ENCODE data around the gene NRROS.

DNA sequence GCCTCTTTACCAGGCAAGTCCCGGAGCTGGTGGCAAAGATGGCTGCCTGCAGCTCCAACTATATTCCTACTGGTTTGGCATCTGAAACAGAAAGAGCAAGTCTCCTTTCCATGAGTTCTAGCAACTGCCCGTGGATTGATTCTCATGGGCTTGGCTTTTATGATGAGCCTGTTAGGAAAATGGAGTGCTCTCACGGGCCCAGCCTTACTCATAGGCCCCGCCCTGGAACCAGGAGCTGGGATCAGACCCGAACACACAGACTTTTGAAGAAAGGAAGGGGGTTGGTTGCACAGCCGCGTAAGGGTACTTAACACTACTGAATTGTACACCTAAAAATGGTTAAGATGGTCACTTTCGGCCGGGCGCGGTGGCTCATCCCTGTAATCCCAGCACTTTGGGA is 2.9 kb downstream of the NRROS start:
- TF ChIP-seq, protein P1, sequence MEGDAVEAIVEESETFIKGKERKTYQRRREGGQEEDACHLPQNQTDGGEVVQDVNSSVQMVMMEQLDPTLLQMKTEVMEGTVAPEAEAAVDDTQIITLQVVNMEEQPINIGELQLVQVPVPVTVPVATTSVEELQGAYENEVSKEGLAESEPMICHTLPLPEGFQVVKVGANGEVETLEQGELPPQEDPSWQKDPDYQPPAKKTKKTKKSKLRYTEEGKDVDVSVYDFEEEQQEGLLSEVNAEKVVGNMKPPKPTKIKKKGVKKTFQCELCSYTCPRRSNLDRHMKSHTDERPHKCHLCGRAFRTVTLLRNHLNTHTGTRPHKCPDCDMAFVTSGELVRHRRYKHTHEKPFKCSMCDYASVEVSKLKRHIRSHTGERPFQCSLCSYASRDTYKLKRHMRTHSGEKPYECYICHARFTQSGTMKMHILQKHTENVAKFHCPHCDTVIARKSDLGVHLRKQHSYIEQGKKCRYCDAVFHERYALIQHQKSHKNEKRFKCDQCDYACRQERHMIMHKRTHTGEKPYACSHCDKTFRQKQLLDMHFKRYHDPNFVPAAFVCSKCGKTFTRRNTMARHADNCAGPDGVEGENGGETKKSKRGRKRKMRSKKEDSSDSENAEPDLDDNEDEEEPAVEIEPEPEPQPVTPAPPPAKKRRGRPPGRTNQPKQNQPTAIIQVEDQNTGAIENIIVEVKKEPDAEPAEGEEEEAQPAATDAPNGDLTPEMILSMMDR (IDR thresholded peaks at IDR 0.05) = no peak
- no peak for TF ChIP-seq POLR2A (IDR thresholded peaks at IDR 0.05)

Data from adrenal gland (tissue), 5 donors.